ENCODE results near the gene PPP1R16B.
A peak's percentile ranks its signal among the peaks of the same experiment; 100 is the strongest.
"Not testable (repeated sequence)": the region's sequence is repeated elsewhere in the genome, so short reads cannot be mapped to it uniquely, and the experiment has no call there.

PPP1R16B gene

GRCh38 chr20:38790200-38791053 is 15.1 kb upstream of the PPP1R16B start:
- FAIRE-seq (no peak), DNase-seq (ENCODE audit: insufficient read length, low spot score) (no peak)

GRCh38 chr20:38791291-38791690 is 14.2 kb upstream of the PPP1R16B start:
- FAIRE-seq: no peak

GRCh38 chr20:38791940-38792339 is 13.6 kb upstream of the PPP1R16B start:
- DNase-seq (ENCODE audit: insufficient read length, low spot score) (no peak), FAIRE-seq (peak; percentile 57)

More at GRCh38 chr20:38791291-38791690, 14.2 kb upstream of the PPP1R16B start:
- no peak for DNase-seq (ENCODE audit: insufficient read length, low spot score)

GRCh38 chr20:38794057-38794456 is 11.4 kb upstream of the PPP1R16B start:
- FAIRE-seq: not testable (repeated sequence)

GRCh38 chr20:38798266-38798665 is 7.2 kb upstream of the PPP1R16B start:
- peak; percentile 28 for FAIRE-seq
- DNase-seq (ENCODE audit: insufficient read length, low spot score): no peak

More at GRCh38 chr20:38794057-38794456, 11.4 kb upstream of the PPP1R16B start:
- not testable (repeated sequence) for DNase-seq (ENCODE audit: insufficient read length, low spot score)

- DNase-seq (ENCODE audit: insufficient read length, low spot score) (no peak), FAIRE-seq (no peak)
Measured at GRCh38 chr20:38799203-38799602, 6.3 kb upstream of the PPP1R16B start.

GRCh38 chr20:38800882-38801281 is 4.6 kb upstream of the PPP1R16B start:
- no peak for FAIRE-seq

GRCh38 chr20:38804221-38804620 is 1.3 kb upstream of the PPP1R16B start:
- DNase-seq (ENCODE audit: insufficient read length, low spot score): no peak
- FAIRE-seq: no peak

More at GRCh38 chr20:38800882-38801281, 4.6 kb upstream of the PPP1R16B start:
- no peak for DNase-seq (ENCODE audit: insufficient read length, low spot score)

- DNase-seq (ENCODE audit: insufficient read length, low spot score) (no peak), FAIRE-seq (peak; percentile 13)
Measured at GRCh38 chr20:38804682-38805501, 605 bp upstream of the PPP1R16B start.

- DNase-seq (ENCODE audit: insufficient read length, low spot score) (peak; percentile 39), FAIRE-seq (peak; percentile 62)
Measured at GRCh38 chr20:38805958-38806854, 709 bp downstream of the PPP1R16B start.

GRCh38 chr20:38806855-38807655 is 1.6 kb downstream of the PPP1R16B start:
- FAIRE-seq (peak; percentile 23), DNase-seq (ENCODE audit: insufficient read length, low spot score) (no peak)

GRCh38 chr20:38809942-38810341 is 4.4 kb downstream of the PPP1R16B start:
- DNase-seq (ENCODE audit: insufficient read length, low spot score) (no peak), FAIRE-seq (no peak)

- FAIRE-seq (no peak), DNase-seq (ENCODE audit: insufficient read length, low spot score) (no peak)
Measured at GRCh38 chr20:38810926-38811630, 5.6 kb downstream of the PPP1R16B start.

- FAIRE-seq (no peak), DNase-seq (ENCODE audit: insufficient read length, low spot score) (no peak)
Measured at GRCh38 chr20:38811769-38812168, 6.3 kb downstream of the PPP1R16B start.

GRCh38 chr20:38812182-38812581 is 6.7 kb downstream of the PPP1R16B start:
- FAIRE-seq (no peak), DNase-seq (ENCODE audit: insufficient read length, low spot score) (no peak)

- FAIRE-seq (peak; percentile 42), DNase-seq (ENCODE audit: insufficient read length, low spot score) (no peak)
Measured at GRCh38 chr20:38812709-38813573, 7.4 kb downstream of the PPP1R16B start.

GRCh38 chr20:38813574-38813962 is 8.1 kb downstream of the PPP1R16B start:
- DNase-seq (ENCODE audit: insufficient read length, low spot score); FAIRE-seq: not testable (repeated sequence)

GRCh38 chr20:38815446-38815845 is 9.9 kb downstream of the PPP1R16B start:
- FAIRE-seq: no peak

More at GRCh38 chr20:38815446-38815845, 9.9 kb downstream of the PPP1R16B start:
- no peak for DNase-seq (ENCODE audit: insufficient read length, low spot score)
